HG03520 (cell line): Measurements from ENCODE around the gene CACNA2D3.

Experiments
- ATAC-seq: cut with Tn5 transposase; IDR thresholded peaks from one replicate; pipeline ENCODE4 v1.9.1; 2021; ENCODE audit warnings: mild to moderate bottlenecking, moderate library complexity; ENCODE audit not compliant: unreplicated experiment

Gene CACNA2D3

GRCh38 chr3:54213907-54214306 lies 91.6 kb downstream of the CACNA2D3 start:
- no peak for ATAC-seq

DNA sequence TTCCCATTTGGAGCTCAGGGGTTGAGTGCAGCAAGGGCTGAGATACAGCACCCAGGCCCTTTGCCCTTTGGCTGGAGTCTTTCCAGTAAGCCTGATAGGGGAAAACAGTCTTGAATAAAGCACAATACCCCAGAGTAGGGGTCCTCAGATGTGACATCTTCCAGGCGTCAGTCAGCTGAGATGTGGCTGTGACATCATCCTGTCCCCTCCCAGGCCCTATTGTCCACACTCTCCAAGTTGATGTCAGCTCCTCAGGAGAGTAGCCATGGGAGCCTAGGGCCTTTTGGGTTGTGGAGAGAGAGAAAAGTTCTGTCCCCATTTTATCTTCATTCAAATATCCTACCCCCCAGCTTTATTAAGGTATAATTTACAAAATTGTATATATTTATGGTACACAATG lies 92.5 kb downstream of the CACNA2D3 start:
- ATAC-seq = no peak

DNA sequence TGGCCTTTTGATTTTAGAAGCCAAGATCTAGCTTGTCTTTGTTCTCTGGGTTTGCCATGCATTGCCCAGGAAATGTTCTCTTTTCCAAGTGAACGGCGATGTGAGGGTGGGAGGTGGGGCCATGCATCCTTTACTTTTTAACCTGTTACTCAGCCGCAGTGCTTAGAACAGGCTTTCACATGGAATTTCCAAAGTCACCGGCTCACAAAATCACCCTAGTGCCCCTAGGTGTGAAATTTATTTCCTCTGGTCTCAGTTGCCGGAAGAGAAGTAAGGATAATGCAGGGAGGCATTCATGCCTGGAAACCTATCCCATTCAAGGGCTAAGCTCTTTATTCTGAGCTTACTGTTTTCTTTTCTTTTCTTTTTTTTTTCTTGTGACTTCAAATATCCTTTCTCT lies 93.2 kb downstream of the CACNA2D3 start:
- ATAC-seq = no peak

- no peak for ATAC-seq
These were observed 95.5 kb downstream of the CACNA2D3 start for GRCh38 chr3:54217828-54218227.

DNA sequence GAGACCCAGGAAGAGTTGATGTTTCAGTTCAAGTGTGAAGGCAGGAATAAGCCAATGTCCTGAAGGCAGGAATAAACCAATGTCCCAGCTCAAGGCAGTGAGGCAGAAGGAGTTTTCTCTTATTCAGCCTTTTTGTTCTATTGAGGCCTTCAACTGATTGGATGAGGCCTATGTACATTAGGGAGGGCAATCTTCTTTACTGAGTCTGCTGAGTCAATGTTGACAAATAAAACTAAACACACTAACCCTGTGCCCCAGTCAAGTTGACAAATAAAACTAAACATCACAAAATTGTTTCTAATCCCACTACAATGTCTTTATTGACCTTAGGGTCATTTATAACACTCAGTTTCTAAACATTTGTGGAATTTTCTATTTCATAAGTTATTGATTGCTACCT lies 100.0 kb downstream of the CACNA2D3 start:
- ATAC-seq = no peak

DNA sequence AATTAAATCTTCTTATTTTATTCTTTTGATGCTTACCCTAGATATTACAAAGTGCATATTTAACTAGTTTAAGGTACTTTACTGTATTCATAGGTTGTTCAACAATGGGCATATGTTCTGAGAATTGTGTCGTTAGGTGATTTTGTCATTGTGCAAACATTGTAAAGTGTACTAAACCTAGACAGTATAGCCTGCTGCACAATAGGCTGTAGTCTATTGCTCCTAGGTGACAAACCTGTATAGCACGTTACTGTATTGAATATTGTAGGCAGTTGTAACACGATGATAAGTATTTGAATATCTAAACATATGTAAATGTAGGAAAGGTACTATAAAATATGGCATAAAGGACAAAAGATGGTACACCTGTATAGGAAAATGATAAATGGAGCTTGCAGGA lies 100.7 kb downstream of the CACNA2D3 start:
- no peak for ATAC-seq

DNA sequence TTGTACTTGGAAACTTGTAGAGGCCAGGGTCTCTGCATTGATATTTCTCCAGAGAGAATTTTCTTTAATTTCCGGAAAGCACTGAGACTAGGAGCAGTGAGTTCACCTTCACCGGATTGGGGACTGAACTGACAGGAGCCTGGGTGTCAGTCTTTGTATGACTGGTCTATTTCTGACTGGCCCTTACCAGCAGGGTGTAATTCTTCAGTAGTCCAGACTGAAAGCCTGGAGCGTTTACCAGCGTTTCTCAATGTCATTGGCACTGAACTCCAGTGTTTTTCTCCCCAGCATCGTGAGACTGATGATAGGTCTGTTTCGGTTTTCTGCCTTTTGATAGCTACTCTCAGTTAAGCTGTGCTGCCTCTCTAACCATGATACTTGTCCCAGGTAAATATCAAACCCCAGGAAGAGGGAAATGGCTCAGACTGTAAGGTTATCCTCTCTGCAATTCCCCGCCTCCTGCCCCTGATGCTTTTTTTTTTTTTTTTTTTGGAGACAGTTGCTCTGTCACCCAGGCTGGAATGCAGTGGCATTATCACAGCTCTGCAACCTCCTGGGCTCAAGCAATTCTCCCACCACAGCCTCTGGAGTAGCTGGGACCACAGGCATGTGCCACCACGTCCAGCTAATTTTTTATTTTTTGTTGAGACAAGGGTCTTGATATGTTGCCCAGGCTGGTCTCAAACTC lies 103.6 kb downstream of the CACNA2D3 start:
- no peak for ATAC-seq

DNA sequence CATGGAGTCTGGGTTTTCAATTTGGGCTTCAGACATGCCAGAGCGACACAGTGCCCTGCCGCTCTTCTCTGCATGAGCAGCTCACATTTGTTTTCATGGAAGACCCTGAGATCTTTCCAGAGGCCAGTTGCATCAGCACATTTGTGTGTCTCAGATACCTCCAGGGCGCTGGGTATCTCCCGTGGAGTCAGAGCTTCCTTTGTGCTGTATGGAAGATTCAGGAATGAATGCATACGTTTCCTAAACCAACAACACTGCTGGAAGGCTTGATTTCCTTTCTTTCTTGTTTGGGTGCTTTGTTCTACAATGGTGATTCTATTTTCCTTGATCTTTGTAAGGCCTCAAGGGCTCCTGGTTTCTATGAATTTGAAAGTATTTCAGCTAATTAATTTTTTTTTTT lies 106.5 kb downstream of the CACNA2D3 start:
- no peak for ATAC-seq

DNA sequence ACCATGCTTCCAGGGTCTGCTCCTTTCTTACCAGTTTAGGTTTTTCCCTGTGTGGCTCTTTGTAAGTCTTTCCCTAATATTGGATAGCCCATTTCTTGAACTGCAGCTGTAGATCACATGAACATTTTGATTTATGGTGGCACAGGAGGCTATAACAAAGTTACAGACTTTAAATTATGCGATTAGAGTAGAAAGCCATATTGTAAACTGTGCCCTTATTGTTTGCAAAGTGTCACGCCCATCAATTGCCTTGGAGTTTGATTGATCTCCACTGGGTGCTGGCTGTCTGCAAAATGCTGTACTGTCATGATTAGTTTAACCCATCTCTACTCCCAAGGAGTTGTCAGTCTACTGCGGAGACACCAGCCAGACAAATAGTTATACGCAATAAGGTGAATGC lies 110.3 kb downstream of the CACNA2D3 start:
- no peak for ATAC-seq

- ATAC-seq = no peak
These were observed 113.6 kb downstream of the CACNA2D3 start for GRCh38 chr3:54235998-54236397.

- ATAC-seq = no peak
These were observed 114.8 kb downstream of the CACNA2D3 start for GRCh38 chr3:54237109-54237508.

DNA sequence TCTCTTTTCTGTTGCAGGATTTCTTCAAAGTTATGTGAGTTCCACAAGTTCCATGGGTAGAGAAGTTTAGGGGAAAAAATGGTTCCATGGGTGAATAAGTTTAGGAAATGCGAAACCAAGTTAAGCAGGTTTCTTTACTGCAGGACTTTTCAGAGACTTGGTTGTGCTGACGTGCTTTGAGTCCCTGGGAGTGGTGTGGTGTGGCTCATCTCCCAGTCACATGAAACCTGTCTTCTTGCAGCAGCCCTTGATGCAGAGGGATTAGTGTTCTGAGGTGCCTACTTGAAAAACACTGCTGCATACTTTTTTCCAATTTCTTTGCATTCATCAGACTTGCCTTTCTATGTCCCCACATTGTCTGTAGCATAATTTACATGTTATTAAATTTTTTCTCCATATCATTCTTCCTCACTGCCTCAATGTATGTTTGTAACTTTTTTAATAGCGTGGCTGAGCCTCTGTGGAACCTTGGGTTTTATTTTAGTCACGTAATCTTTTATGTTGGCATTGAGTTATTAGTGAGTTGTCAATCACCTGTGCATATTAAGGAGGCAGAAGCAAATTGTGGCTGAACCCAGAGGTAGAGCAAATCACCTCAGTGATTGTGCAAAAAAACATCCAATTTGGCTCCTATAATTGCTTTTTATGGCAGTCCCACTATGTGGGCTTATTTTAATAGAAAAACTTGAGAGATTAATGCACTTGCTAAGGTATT lies 115.6 kb downstream of the CACNA2D3 start:
- ATAC-seq = no peak

- ATAC-seq = no peak
These were observed 118.0 kb downstream of the CACNA2D3 start for GRCh38 chr3:54240309-54240708.

GRCh38 chr3:54243056-54243931 lies 120.9 kb downstream of the CACNA2D3 start:
- ATAC-seq = no peak

- no peak for ATAC-seq
These were observed 121.8 kb downstream of the CACNA2D3 start for GRCh38 chr3:54243960-54244682.

DNA sequence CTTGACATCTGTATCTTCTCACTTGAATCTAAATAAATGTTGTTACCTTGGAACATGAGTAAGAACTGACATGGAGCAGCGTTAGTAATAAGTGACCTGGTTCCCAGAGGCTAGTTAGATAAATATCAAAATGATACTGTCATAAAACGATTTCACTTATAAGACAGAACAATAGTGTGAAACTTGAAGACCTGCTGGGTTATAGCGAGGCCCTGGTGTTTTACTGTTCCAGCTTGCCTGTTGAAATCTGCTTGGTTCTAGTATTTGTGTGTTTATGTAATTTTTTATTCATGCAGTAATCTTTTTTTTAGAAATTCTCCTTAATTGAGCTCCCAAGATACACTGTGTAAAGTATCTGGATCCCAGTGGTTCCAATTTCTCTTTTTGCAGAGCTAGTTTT lies 129.4 kb downstream of the CACNA2D3 start:
- ATAC-seq = no peak

DNA sequence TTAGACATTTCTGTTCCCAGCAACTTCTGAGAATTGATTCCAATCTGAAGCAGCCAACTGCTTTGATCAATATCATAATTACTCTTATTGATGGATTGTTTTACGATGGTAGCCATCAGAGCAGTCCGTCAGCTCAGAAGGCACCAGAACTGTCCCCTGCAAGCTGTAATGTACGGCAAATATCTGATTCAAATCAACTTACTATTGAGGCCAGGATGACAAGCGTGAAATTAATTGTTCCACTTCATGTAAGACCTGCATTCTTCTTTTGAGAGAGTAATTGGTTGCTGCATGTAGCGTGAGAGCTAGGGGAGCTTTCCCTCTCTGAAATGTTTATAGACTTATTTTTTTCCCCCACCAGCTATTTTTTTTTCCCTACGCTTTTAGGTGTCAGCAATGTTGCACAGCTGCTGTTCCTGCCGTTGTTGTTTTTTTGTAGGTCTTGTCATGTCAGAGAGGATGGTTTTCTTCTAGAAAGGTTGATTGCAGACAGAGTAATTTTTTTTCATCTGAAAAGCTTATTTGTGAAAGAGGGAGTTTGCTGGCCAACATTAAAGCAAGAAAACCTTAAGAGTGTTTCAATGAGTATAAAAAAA lies 134.9 kb downstream of the CACNA2D3 start:
- ATAC-seq = no peak

DNA sequence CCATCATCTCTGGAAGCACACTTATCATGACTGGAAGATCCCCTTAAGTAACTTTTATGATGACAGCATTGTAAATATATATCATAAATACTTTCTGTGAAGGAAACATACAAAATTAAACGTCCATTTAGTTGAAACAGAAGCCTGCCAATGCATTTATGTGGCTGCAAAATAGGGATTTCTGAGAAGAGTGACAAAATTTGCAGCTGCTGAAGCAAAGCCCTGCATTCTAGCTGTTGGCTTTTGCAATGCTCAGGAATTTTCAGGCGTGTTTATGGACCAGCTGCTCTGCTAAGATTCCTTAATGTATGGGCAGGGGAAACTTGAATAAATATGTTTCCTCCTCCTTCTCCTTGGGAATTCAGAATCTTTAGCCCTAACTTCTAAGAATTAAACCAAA lies 137.3 kb downstream of the CACNA2D3 start:
- ATAC-seq = no peak

GRCh38 chr3:54261141-54261540 lies 138.8 kb downstream of the CACNA2D3 start:
- ATAC-seq = no peak

DNA sequence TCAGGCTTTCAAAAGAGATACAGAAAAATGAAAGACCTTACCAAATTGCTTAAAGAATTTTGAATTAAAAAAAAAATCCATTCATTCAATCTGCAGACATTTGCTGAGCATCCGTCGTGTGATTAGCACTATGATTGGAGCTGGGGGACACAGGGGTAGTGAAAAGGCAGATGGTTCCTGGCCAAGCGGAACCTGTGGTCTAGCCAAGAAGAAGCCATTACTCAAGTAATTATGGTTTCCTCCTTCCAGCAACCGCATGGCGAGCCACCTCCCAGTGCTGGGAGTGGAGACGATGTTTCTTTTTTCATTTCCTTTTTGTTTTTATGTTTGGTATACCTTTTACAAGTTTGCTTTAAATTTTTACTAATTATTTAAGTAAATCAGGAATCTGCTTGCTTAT lies 140.2 kb downstream of the CACNA2D3 start:
- no peak for ATAC-seq

- no peak for ATAC-seq
These were observed 140.6 kb downstream of the CACNA2D3 start for GRCh38 chr3:54262946-54263345.
